Stimulated activated CD4-positive, alpha-beta T cell treated with anti-CD3 and anti-CD28 coated beads, Interleukin-15, amount 100 ng/mL, for 48 hours (primary cell): ENCODE results near the gene MGST2.

Experiments
- DNase-seq, 2 donors: peaks; one replicate each; pipeline ENCODE4 v3.0.0-alpha.2; 2020; ENCODE audit warnings: low read depth in 2 of 2

Gene MGST2

GRCh38 chr4:139643042-139643895 is 22.4 kb upstream of the MGST2 start:
- no peak for DNase-seq

GRCh38 chr4:139645458-139645857 is 20.2 kb upstream of the MGST2 start:
- no peak for DNase-seq

DNA sequence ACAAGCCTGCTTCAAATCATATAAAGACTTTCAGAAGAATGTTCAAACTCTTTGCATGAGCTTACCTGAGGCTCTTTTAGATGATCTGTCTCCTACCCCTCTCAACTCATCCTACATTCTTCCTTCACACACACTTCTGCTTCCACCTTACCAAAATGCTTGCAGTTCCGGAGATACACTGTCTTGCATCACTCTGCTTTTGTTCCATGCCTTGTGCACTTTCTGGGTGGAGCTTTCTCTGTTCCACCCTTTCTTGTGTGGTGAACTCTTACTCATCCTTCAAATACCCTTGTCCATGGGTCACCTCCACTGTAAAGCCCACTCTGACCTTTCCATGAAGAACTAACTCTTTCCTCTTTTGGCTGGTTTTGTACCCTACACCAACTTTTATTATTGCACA is 18.4 kb upstream of the MGST2 start:
- DNase-seq, result no peak

- no peak for DNase-seq
Observed at GRCh38 chr4:139647952-139648351, 17.7 kb upstream of the MGST2 start.

GRCh38 chr4:139651282-139652194 is 14.1 kb upstream of the MGST2 start:
- peak in 1 of 2 donors; percentile 46 for DNase-seq

DNA sequence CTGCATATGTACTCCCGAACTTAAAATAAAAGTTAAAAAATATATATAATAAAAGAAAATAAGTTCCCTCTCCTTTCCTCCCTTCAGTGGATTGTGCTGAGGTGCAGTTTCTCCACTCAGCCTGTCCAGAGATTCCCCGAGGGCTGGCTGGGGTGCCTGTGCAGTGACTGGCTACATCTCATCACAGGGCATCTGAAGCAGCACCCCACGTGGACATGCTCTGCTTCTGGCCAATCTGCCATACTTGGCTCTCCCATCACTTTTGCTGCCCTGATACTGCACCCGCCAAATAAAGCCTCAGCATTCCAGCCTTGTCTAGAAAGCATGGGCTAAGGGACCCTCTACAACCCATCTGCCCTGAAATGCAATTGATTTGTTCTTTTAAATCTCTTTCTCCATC is 11.1 kb upstream of the MGST2 start:
- no peak for DNase-seq

GRCh38 chr4:139655116-139655515 is 10.5 kb upstream of the MGST2 start:
- DNase-seq, result no peak

GRCh38 chr4:139656614-139657486 is 8.8 kb upstream of the MGST2 start:
- DNase-seq, result peak; percentile 37 to 41

DNA sequence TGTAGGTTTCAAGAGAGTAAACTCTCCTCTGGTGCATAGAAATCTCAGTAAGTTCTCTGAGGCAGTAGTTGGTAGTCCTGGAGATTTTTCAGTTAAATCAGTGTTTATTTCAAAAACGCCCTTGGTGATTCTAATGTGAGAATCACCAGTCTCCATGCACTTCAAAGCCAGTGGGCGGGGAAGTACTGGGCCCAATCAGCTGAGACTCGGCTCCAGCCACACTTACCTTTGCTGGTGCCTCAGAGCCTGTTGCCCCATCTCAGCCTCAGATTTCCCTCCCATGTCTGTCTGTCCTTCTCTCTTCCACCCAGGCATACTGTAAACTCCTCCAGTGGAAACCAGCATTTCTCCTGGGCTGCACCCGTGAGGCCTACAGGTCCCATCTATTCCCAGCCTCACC is 7.4 kb upstream of the MGST2 start:
- DNase-seq, result peak in 1 of 2 donors; percentile 32

DNA sequence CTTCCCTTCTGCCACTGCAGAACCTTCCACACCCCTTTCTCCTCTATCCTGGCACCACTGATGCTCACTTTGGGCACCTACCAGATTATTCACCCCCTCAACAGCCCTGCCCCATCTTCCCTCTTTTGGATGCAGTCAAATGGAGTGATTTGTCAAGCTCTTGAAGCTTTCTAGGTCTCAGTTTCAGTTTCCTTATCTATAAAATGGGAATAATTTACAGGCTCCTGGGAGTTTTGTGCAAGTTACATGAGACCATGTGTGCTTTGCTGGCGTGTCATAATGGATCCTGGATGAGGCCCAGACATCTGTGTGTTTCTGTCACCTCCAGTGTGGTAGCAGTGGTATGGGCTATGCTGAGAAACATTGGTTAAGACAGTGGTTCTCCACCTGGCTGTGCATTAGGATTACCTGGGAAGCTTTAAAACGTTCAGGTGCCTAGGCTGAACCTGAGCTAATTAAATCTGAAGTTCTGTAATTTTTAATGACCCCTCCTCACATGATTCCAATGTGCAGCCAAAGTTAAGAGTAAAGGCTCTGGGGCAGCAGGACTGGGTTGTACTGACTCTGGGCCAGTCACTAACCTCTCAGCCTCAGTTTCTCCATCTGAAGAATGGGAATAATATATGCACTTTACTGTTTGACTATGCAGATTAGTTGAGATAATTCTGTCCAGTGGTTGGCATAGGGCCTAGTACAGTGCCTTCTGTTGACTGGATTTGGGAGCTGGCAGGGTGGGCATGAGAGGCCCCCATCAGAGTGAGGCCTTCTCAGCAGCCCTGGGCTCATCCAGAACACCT is 6.8 kb upstream of the MGST2 start:
- no peak for DNase-seq

GRCh38 chr4:139659735-139660424 is 5.7 kb upstream of the MGST2 start:
- no peak for DNase-seq

DNA sequence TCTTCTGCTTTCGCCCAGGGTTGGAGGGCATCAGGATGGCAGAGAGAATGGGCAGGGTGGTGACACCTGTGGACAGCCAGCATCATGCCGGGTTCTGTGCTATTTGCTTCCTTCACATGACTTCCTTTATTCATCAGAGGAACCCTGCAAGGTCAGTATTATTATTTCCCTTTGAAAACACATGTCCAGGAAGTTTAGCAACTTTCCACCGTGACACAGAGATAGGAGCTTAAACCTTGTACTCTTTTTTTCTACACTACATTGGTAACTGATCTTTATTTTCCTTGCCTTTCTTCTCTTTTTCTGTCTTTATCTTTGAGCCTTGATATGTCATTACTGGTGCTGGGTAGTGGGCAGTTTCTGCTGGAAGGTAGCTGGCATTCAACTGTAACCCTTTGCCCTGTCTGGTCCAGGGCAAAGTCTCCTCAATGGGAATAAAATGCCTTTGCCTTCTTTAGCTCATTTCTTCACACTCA is 5.0 kb upstream of the MGST2 start:
- no peak for DNase-seq

- no peak for DNase-seq
Observed at GRCh38 chr4:139663561-139664138, 2.0 kb upstream of the MGST2 start.

DNA sequence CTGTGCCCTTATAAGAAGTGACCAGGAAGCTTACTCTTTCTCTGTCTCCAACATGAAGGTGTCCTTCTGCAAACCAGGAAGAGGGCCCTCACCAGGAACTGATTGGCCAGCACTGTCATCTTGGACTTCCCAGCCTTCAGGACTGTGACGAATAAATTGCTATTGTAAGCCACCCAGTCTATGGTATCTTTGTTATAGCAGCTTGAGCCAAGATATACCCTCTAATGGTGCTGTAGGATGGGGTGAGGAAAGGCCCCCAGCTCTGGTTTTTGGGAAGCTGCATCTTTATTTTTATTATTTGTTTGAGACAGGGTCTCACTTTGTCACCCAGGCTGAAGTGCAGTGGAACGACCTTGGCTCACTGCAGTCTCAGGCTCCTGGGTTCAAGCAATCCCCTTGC is 1.2 kb upstream of the MGST2 start:
- no peak for DNase-seq

- no peak for DNase-seq
Observed at GRCh38 chr4:139665079-139665689, 435 bp upstream of the MGST2 start.

DNA sequence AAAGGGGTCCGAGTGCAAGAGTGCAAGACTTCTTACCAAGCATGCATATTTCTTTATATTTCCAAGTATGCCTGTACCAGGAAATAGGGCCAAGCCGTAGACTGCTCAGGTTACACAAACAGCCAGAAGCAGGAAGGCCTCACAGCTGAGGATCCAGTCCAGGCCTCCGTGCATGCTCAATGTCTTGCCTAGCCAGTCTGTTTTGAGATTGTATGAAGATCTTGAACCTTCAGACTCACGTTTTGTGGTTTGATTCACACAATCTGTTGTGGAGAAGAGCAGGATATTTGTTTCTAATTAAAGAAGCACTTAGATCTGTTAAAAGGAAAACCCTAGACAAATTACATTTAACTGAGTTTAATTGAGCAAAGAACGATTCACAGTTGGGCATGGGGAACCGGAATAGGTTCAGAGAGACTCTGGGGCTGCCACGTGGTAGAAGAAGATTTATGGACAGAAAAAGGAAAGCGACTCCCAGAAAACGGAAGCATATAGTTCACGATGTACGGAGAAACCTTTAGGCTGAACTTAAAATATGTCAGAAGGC is 1.2 kb downstream of the MGST2 start:
- no peak for DNase-seq

DNA sequence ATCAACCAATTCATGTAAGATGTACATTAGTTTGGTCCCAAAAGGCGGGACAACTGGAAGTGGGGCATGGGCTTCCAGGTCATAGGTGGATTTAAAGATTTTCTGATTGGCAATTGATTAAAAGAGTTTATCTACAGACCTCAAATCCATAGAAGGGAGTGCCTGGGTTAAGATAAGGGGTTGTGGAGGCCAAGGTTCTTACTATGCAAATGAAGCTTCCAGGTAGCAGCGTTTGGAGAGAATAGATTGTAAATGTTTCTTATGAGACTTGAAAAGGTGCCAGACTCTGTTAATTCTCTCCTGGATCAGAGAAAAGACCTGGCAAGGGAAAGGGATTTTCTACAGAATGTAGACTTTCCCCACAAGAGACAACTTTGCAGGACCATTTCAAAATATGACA is 2.4 kb downstream of the MGST2 start:
- DNase-seq, result no peak

DNA sequence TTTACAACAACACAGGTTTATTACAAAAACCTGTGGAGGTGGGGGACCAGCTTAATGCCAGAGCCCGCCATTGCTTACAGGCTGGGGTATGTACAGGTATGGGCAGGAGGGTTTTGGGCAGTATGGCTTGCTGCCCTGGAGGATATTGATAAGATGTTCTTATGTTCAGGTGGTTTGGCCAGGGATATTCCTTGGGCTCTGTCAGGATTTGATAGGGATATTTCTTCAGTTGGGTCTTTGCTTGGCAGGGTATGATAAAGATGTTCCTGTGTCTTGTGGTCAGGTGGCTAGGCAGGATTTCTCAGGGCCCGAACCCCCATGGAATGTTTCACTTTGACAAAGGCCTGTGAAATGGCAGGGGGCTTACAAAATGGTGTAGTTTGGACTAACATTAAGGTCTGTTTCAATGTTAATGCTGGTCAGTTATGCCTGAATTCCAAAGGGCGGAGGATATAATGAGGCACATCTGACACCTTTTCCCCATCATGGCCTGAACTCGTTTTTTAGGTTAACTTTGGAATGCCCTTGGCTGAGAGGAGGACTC is 3.1 kb downstream of the MGST2 start:
- DNase-seq, result no peak

DNA sequence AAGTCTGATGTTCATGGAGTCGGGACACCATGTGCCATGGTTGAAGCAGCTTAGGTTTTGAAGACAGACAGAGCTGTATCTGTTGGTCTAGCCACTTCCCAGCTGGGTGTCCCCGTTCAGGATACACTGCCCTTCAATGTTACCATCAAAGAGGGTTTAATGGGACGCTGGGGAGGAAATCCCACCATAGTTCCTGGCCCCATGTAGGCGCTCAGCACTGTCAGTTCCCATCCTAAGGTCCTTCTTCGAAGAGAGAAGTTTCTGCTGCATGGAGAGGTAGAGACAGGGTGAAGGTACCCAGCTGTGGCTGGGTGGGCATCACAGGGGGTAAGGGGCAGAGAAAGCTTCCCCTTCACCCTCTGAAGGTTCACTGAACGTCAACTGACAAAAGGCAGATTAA is 3.7 kb downstream of the MGST2 start:
- no peak for DNase-seq
